Progenitor cell of endocrine pancreas (in vitro differentiated cells): ENCODE measurements around the gene SLC34A3. TPM values are rescaled to one million over a fixed set of nuclear protein-coding genes. Genes with fewer than 3 reads are reported as not detected.

ENCODE experiments used
- DNase-seq: peaks from one replicate; pipeline ENCODE4 v3.0.0; 2021; ENCODE audit warnings: low spot score; ENCODE audit not compliant: unreplicated experiment
- H3K27ac Mint-ChIP-seq: 2 replicates; pipeline ENCODE4 v1.8.0; 2021; ENCODE audit warnings: mild to moderate bottlenecking, moderate library complexity, mixed read lengths
- H3K27me3 Mint-ChIP-seq: 2 replicates; pipeline ENCODE4 v1.8.0; 2021; ENCODE audit warnings: mixed read lengths
- H3K36me3 Mint-ChIP-seq: 2 replicates; pipeline ENCODE4 v1.8.0; 2022; ENCODE audit warnings: mixed read lengths; ENCODE audit not compliant: insufficient read depth
- H3K4me1 Mint-ChIP-seq: 2 replicates; pipeline ENCODE4 v1.8.0; 2021; ENCODE audit warnings: low read depth, mixed read lengths
- H3K4me3 Mint-ChIP-seq: 2 replicates; pipeline ENCODE4 v1.8.0; 2021; ENCODE audit warnings: low read depth, mild to moderate bottlenecking, moderate library complexity, mixed read lengths
- H3K9me3 Mint-ChIP-seq: 2 replicates; pipeline ENCODE4 v1.8.0; 2021; ENCODE audit warnings: low read depth, mixed read lengths
- total RNA-seq: library from RNA; stranded (reverse); gene quantifications from 2 replicates; pipeline ENCODE4 v1.2.1, GENCODE V29; 2021
- TF ChIP-seq, protein P1 (sequence below): fragments of 200-600 bp; sonication (generic); IDR thresholded peaks from one replicate; pipeline ENCODE4 v1.5.0; 2021; ENCODE audit warnings: antibody characterized with exemption, mild to moderate bottlenecking; ENCODE audit not compliant: unreplicated experiment

Gene SLC34A3
- total RNA-seq, 1 donor from 2014 or later = 0.26 TPM

GRCh38 chr9:137253717-137254623, 23.3 kb downstream of the SLC34A3 start:
- Mint-ChIP-seq H3K36me3 (no peaks in the 10 kb centered on the region), H3K27ac (peak overlapping the region; percentile 86), H3K4me3 (peak overlapping the region; percentile 83), H3K9me3 (no peaks in the 10 kb centered on the region), H3K4me1 (peaks cover 8% of the 10 kb centered on the region), H3K27me3 (no peaks in the 10 kb centered on the region)
- no peak for DNase-seq
- TF ChIP-seq, protein P1, sequence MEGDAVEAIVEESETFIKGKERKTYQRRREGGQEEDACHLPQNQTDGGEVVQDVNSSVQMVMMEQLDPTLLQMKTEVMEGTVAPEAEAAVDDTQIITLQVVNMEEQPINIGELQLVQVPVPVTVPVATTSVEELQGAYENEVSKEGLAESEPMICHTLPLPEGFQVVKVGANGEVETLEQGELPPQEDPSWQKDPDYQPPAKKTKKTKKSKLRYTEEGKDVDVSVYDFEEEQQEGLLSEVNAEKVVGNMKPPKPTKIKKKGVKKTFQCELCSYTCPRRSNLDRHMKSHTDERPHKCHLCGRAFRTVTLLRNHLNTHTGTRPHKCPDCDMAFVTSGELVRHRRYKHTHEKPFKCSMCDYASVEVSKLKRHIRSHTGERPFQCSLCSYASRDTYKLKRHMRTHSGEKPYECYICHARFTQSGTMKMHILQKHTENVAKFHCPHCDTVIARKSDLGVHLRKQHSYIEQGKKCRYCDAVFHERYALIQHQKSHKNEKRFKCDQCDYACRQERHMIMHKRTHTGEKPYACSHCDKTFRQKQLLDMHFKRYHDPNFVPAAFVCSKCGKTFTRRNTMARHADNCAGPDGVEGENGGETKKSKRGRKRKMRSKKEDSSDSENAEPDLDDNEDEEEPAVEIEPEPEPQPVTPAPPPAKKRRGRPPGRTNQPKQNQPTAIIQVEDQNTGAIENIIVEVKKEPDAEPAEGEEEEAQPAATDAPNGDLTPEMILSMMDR = no peak

DNA sequence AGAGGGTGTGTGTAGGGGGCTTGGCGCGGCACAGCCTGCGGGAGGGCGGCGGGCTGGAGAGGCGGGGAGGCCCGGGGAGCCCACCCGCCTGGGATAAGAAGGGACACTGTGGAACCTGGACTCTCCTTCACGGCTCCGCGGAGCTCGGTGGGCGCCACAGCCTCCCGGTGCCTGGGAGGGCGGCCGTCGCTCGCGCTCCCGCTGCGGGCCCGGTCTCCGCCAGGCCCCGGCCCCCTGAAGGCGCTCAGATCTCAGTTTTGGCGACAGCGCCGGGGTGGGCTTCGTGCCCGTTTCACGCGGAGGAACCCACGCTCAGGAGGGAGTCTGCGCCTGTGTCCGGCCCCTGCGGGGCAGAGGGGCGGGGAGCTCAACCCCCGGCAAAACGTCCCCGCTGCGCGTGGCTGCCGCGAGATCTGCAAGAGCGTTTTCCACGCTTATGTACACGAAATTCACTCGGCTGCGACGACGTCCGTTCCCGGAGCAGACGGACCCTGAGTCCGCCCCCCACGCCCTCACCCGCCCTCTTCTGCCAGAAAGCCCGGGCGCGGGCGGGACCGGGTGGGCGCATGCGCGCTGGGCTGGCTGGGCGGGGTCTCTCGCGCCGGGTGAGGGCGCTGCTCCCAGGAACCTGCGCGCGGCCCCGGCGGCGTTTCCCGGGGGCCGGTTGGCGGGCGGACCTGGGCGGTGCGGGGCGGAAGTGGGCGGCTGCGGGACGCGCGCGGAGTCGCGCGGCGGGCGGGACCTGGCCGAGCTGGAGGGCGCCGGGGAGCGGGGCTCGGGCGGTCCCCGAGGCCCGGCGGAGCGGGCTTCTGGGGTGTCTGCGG, 24.1 kb downstream of the SLC34A3 start, which contains the start of gene NELFB:
Gene NELFB (plus strand): TSS at position 704 of the 824 bp plus-strand sequence.
- TF ChIP-seq, protein P1 = no peak
- Mint-ChIP-seq H3K36me3 (no peaks in the 10 kb centered on the region), H3K4me1 (peaks cover 8% of the 10 kb centered on the region), H3K27ac (peak within 1 kb of the TSS; percentile 86), H3K27me3 (no peaks in the 10 kb centered on the region), H3K9me3 (no peaks in the 10 kb centered on the region), H3K4me3 (peak within 1 kb of the TSS; percentile 84)
- DNase-seq = peak; percentile 96

- Mint-ChIP-seq H3K4me3 (peak overlapping the region; percentile 84), H3K27ac (peak overlapping the region; percentile 56), H3K36me3 (no peaks in the 10 kb centered on the region), H3K4me1 (peaks cover 8% of the 10 kb centered on the region), H3K9me3 (no peaks in the 10 kb centered on the region), H3K27me3 (no peaks in the 10 kb centered on the region)
- peak; percentile 50 for DNase-seq
- TF ChIP-seq, protein P1 = no peak
Measured at GRCh38 chr9:137255448-137256114, 24.9 kb downstream of the SLC34A3 start.

DNA sequence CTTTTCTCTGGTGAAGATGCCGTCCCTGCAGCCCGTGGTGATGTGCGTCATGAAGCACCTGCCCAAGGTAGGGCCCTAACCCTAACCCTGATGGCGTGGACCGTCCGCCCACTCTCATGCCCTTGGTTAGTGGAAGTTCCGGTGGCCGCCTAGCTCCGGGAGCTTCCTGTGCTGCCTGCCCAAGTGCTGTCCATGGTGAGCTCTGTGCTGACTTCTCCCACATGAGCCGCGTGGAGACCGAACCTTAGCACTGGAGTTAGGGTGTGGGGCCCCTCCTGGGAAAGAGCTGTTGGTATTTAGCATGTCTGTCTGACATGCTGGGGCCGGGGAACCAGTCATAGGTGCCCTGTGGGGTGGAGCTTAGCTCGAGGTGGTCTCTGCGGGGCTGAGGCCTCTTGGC, 25.7 kb downstream of the SLC34A3 start:
- H3K27me3 Mint-ChIP-seq = no peaks in the 10 kb centered on the region
- H3K4me1 Mint-ChIP-seq = peaks cover 7% of the 10 kb centered on the region
- peak overlapping the region; percentile 84 for H3K4me3 Mint-ChIP-seq
- H3K27ac Mint-ChIP-seq = no peak overlapping the region
- peaks cover under 1% of the 10 kb centered on the region for H3K36me3 Mint-ChIP-seq
- no peaks in the 10 kb centered on the region for H3K9me3 Mint-ChIP-seq
- TF ChIP-seq, protein P1 = no peak
- DNase-seq = no peak

- Mint-ChIP-seq H3K27ac (no peak overlapping the region), H3K4me3 (peak overlapping the region; percentile 84), H3K4me1 (peaks cover 7% of the 10 kb centered on the region), H3K27me3 (no peaks in the 10 kb centered on the region), H3K9me3 (no peaks in the 10 kb centered on the region), H3K36me3 (peaks cover 5% of the 10 kb centered on the region)
- DNase-seq = no peak
- TF ChIP-seq, protein P1 = no peak
Measured at GRCh38 chr9:137256856-137257255, 26.2 kb downstream of the SLC34A3 start.
